ENCODE data around the gene ANK2. TPM values are rescaled to one million over a fixed set of nuclear protein-coding genes. Genes with fewer than 3 reads are reported as not detected.

Gene ANK2
- polyA plus RNA-seq, 1 donor (not counting 4 experiments of a cell fraction or from before 2014, with no cell fraction given), result 0.22 TPM

DNA sequence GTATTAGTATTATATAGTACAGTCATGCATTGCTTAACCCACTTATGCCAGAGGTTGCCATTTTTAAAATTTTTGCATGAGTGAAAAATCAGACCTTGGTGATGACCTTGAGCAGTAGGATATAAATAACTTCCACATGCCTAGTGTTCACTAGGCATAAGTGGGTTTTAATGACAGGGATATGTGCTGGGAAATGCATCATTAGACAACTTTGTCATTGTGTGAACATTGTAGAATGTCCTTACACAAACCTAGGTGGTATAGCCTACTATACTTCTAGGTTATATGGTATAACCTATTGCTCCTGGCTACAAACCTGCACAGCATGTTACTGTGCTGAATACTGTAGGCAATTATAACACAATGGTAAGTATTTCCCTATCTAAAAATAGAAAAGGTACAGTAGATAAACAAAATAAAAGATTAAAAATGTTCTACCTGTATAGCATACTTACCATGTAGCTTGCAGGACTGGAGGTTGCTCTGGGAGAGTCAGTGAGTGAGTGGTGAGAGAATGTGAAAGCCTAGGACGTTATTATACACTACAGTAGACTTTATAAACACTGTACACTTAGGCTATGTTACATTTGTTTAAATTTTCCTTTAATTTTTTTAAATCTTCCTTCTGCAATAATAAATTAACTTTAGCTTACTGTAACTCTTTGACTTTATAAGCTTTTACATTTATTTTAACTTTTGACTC lies 326.7 kb downstream of the ANK2 start:
- dilution Hi-C loops (cut with MboI; ENCODE audit: extremely low pct_ligation_motif_present, low sequenced_read_pairs), result no loop called here
- H3K36me3 ChIP-seq (ENCODE audit: control insufficient read depth in 2 of 2, extremely low read depth in 1 of 2, insufficient read depth in 2 of 2, low read length in 2 of 2), result no peaks in the 10 kb centered on the region
- H3K27me3 ChIP-seq (ENCODE audit: control insufficient read depth, extremely low read depth, insufficient read depth, low read length), result no peaks in the 10 kb centered on the region

GRCh38 chr4:113378836-113379235 lies 329.4 kb downstream of the ANK2 start:
- dilution Hi-C loops (cut with MboI; ENCODE audit: extremely low pct_ligation_motif_present, low sequenced_read_pairs), result no loop called here
- no peak for FAIRE-seq

More for the DNA sequence above, 326.7 kb downstream of the ANK2 start:
- Histone ChIP-seq H3K9me3 (ENCODE audit: control insufficient read depth, low read depth, low read length) (no peaks in the 10 kb centered on the region), H2AFZ (ENCODE audit: control insufficient read depth, low read length) (no peak overlapping the region), H4K20me1 (ENCODE audit: control insufficient read depth, extremely low read depth, insufficient read depth, low read length) (no peaks in the 10 kb centered on the region), H3K79me2 (ENCODE audit: control insufficient read depth, insufficient read depth, low read length) (no peaks in the 10 kb centered on the region), H3K4me1 (ENCODE audit: control insufficient read depth, extremely low read depth, insufficient read depth, low read length) (no peaks in the 10 kb centered on the region), H3K9ac (ENCODE audit: control insufficient read depth, extremely low read depth, insufficient read depth, low read length) (no peak overlapping the region), H3K4me3 (ENCODE audit: control insufficient read depth in 2 of 3, extremely low read depth in 1 of 3, insufficient read depth in 2 of 3, low read depth in 1 of 3, low read length in 3 of 3) (no peak overlapping the region), H3K27ac (ENCODE audit: control insufficient read depth, insufficient read depth, low read length) (no peak overlapping the region), H3K4me2 (ENCODE audit: control insufficient read depth, extremely low read depth, insufficient read depth, low read depth, low read length) (no peak overlapping the region), H3K9me1 (ENCODE audit: control insufficient read depth, extremely low read depth, insufficient read depth, low read length) (no peaks in the 10 kb centered on the region)
- no peak for FAIRE-seq
- TF ChIP-seq, protein P1, sequence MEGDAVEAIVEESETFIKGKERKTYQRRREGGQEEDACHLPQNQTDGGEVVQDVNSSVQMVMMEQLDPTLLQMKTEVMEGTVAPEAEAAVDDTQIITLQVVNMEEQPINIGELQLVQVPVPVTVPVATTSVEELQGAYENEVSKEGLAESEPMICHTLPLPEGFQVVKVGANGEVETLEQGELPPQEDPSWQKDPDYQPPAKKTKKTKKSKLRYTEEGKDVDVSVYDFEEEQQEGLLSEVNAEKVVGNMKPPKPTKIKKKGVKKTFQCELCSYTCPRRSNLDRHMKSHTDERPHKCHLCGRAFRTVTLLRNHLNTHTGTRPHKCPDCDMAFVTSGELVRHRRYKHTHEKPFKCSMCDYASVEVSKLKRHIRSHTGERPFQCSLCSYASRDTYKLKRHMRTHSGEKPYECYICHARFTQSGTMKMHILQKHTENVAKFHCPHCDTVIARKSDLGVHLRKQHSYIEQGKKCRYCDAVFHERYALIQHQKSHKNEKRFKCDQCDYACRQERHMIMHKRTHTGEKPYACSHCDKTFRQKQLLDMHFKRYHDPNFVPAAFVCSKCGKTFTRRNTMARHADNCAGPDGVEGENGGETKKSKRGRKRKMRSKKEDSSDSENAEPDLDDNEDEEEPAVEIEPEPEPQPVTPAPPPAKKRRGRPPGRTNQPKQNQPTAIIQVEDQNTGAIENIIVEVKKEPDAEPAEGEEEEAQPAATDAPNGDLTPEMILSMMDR (optimal IDR thresholded peaks at IDR 0.05 in 1 of 3, IDR thresholded peaks at IDR 0.05 in 1 of 3, conservative IDR thresholded peaks at IDR 0.05 in 1 of 3; ENCODE audit: extremely low read depth in 1 of 3, insufficient read depth in 2 of 3, low read length in 3 of 3), result no peak
- no peak for TF ChIP-seq EZH2 (IDR thresholded peaks at IDR 0.05; ENCODE audit: low read length)
- no peak for DNase-seq (ENCODE audit: low read depth, low spot score)

More at GRCh38 chr4:113378836-113379235, 329.4 kb downstream of the ANK2 start:
- Histone ChIP-seq H3K9ac (ENCODE audit: control insufficient read depth, extremely low read depth, insufficient read depth, low read length) (no peak overlapping the region), H3K27me3 (ENCODE audit: control insufficient read depth, extremely low read depth, insufficient read depth, low read length) (no peaks in the 10 kb centered on the region), H3K9me3 (ENCODE audit: control insufficient read depth, low read depth, low read length) (no peaks in the 10 kb centered on the region), H2AFZ (ENCODE audit: control insufficient read depth, low read length) (no peak overlapping the region), H3K27ac (ENCODE audit: control insufficient read depth, insufficient read depth, low read length) (no peak overlapping the region), H3K36me3 (ENCODE audit: control insufficient read depth in 2 of 2, extremely low read depth in 1 of 2, insufficient read depth in 2 of 2, low read length in 2 of 2) (no peaks in the 10 kb centered on the region), H3K4me1 (ENCODE audit: control insufficient read depth, extremely low read depth, insufficient read depth, low read length) (peaks cover 5% of the 10 kb centered on the region), H3K4me3 (ENCODE audit: control insufficient read depth in 2 of 3, extremely low read depth in 1 of 3, insufficient read depth in 2 of 3, low read depth in 1 of 3, low read length in 3 of 3) (no peak overlapping the region), H3K9me1 (ENCODE audit: control insufficient read depth, extremely low read depth, insufficient read depth, low read length) (no peaks in the 10 kb centered on the region), H3K4me2 (ENCODE audit: control insufficient read depth, extremely low read depth, insufficient read depth, low read depth, low read length) (no peak overlapping the region), H4K20me1 (ENCODE audit: control insufficient read depth, extremely low read depth, insufficient read depth, low read length) (no peaks in the 10 kb centered on the region), H3K79me2 (ENCODE audit: control insufficient read depth, insufficient read depth, low read length) (no peaks in the 10 kb centered on the region)
- TF ChIP-seq, protein P1 (optimal IDR thresholded peaks at IDR 0.05 in 1 of 3, IDR thresholded peaks at IDR 0.05 in 1 of 3, conservative IDR thresholded peaks at IDR 0.05 in 1 of 3; ENCODE audit: extremely low read depth in 1 of 3, insufficient read depth in 2 of 3, low read length in 3 of 3), result no peak
- no peak for TF ChIP-seq EZH2 (IDR thresholded peaks at IDR 0.05; ENCODE audit: low read length)
- no peak for DNase-seq (ENCODE audit: low read depth, low spot score)
